Medulla oblongata (tissue), 1 donor: ENCODE data around the gene EID2B.

Experiments used
- DNase-seq: peaks from one replicate; pipeline ENCODE4 v3.0.0-alpha.2; 2015; ENCODE audit errors: extremely low spot score

The EID2B gene, protein sequence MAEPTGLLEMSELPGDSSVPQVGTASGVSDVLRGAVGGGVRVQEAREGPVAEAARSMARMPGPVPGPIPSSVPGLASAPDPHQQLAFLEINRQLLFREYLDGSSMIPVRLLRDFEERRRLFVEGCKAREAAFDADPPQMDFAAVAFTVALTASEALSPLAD

DNA sequence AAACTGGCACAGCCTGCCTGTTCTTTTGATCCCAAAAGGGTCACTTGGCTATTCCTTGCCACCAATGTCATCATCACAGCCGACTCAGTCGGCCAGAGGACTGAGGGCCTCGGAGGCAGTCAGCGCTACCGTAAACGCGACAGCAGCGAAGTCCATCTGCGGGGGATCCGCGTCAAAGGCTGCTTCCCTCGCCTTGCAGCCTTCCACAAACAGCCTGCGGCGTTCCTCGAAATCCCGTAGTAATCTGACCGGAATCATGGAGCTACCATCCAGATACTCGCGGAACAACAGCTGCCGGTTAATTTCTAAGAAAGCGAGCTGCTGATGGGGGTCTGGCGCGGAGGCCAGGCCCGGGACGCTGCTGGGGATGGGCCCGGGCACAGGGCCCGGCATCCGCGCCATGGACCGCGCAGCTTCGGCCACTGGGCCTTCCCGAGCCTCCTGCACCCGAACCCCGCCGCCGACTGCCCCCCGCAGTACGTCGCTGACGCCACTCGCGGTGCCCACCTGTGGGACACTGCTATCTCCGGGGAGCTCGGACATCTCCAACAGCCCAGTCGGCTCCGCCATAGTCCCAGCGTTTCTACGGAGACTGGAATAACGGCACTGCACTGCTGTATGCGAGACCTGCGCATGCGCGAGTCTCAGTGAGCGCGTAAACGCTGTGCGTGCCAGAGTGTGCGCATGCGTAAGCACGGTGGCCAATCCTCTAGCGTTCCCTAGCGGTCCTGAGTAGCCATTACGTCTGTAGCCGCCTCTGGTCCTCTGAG lies at the start of gene EID2B:
TSS of gene EID2B (minus strand) at position 620 of the 770 bp plus-strand sequence. CDS start at position 570, 50 bp downstream.
- peak; percentile 99 for DNase-seq

DNA sequence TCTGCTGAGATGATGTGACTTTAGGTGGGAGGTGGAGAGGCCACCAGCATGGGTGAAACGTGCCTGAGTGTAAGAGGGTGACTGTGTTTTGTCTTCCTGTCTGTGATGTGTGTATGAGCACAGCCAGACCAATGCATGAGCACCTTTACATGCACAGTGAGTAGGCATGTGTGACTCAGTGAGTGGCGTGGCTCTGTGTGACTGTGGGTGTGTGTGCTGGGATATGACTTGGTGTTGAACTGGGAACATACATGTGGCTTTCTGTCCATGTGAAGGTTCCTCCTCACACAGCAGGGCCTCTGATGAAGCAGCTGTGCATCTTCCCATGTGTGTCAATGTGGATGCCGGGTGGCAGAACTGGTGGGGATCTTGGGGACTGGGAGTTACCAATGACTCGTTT lies 49.8 kb upstream of the EID2B start:
- no peak for DNase-seq

DNA sequence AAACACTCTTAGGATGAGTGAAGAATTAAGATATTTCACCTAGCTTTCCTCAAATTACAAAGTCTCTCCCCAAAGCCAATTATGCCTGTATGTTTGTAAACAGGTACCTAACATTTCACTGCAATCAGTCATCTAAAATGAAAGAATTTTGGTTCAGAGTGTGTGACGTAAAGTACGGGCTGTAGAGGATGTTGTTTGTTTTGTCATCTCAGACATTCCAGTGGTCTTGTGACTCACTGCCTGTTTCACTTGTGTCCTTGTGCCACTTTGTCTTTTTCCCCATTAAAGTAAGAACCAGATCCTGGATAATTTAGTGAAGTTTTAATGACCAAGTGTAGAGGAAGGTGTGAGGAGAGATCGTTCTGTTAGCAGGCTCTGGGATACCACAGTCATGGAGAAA lies 36.0 kb upstream of the EID2B start:
- DNase-seq = no peak

DNA sequence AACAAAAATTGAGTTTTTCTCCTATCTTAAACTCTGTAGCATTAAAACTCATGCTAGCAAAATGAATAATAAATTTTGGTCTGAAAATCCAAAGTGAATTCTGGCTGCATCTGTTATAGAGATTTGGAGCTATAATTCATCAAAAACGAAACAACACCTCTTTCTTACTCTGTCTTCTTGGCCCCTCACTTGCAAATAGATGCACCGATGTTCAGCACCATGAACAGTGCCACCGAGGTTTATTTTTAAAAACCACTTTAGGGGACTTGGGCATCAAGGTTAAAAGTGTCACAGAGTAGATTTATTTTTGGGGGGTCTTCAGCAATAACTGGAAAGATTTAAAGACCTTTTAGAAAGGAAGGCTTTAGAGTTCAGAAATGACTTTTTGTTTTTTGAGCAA lies 33.4 kb upstream of the EID2B start:
- no peak for DNase-seq

- no peak for DNase-seq
Observed at GRCh38 chr19:39563408-39563807, 30.8 kb upstream of the EID2B start.

DNA sequence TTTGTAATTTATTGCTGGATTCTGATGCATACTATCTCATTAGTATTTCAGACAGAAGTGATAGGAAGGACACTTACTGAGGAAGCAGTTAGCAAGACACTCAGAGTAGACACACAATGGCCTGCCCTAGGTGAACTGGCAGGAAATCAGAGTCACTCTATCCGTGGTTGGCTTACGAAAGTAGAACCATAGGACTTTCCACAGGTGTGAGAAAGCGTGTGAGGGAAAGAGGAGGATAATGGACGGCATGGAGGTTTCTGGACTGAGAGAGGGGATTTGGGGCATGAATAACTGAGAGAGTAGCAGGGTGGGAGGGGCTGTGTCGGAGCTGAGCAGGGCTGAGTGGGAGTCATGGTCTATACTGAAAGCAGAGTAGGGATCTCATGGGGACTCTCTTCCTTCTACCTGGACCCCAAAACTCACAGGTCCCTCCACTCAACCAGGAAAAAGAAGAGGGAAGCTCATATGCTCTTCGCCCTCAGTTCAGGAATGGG lies 26.0 kb upstream of the EID2B start:
- no peak for DNase-seq

- DNase-seq = peak; percentile 41
Observed at GRCh38 chr19:39557811-39558623, 25.4 kb upstream of the EID2B start.

DNA sequence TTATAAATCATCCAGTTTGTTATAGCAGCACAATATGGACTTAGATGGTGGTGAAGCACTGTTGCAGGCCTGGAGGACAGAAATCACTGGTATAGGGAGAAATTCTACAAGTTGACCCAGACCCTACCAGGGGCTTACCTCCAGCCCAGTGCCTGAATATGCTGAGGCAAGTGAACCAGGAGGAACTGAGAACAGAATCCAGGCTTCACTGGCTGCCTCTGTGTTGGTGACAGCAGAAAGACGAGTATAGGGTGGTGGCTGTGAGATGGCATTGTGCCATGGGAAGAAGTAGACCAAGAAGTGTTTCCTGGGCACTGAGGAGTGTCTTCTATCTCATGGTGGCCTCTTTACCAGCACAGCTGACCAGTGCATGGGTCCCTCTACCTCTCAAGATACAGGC lies 23.2 kb upstream of the EID2B start:
- peak; percentile 42 for DNase-seq

GRCh38 chr19:39554701-39555311 lies 22.2 kb upstream of the EID2B start:
- DNase-seq = no peak

GRCh38 chr19:39553082-39553652 lies 20.5 kb upstream of the EID2B start:
- DNase-seq = no peak

DNA sequence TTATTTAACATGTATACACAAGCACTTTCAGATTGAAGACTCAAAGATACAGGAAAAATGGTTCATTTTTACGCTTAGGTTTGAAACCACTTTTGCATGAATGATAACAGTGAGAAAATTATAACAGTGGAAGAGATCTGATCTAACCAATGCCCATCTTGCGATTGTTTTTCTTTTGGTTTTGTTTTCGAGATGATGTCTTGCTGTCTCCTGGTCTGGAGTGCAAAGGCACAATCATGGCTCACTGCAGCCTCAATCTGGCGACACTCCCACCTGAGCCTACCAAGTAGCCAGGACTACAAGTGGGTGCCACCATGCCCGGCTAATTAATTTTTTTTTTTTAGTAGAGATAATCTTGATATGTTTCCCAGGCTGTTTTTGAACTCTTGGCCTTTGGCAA lies 17.5 kb upstream of the EID2B start:
- no peak for DNase-seq

- DNase-seq = no peak
Observed at GRCh38 chr19:39546599-39546998, 13.9 kb upstream of the EID2B start.

DNA sequence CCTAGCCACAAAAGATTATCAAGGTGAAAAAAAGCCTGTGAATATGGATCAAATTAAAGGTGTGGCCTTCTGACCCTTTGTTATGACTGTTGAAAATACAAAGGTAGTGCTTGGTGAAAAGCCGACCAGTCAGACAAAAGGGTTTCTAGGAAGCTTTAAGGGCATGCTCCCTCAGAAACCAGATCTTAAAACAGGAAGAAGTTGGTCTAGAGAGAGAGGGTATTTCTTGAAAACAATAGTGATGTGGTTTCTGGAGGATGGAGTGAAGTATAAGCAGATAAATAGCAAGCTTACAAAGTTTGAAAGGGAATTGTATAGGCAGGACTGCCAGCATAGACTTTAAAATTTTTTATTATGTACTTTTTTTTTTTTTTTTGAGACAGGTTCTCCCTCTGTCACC lies 12.3 kb upstream of the EID2B start:
- no peak for DNase-seq

DNA sequence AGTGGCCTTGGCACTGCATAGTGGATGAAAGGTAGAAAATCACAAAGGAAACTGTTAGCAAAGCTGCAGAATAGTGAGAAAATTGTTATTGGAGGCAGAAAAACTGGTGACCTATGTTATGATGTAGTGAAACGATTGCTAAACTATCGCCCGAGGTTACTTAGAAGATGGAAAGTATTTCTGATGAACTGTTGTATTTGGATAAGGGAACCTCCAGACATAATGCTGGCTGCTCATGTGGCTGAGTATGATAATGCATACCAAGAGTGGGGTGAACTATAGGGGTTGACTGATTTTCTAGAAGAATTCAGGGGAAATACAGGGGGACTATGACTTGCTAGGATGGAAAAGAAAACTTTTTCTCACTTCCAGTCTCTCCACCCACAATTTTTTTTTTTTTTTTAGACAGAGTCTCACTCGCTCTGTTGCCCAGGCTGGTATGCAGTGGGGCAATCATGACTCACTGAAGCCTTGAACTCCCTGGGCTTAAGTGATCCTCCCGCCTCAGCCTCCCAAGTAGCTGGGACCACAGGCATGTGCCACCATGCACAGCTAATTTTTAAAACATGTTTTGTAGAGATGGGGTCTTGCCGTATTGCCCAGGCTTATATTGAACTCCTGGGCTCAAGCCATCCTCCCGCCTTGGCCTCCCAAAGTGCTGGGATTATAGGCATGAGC lies 11.7 kb upstream of the EID2B start:
- no peak for DNase-seq

- no peak for DNase-seq
Observed at GRCh38 chr19:39543477-39543857, 10.8 kb upstream of the EID2B start.

DNA sequence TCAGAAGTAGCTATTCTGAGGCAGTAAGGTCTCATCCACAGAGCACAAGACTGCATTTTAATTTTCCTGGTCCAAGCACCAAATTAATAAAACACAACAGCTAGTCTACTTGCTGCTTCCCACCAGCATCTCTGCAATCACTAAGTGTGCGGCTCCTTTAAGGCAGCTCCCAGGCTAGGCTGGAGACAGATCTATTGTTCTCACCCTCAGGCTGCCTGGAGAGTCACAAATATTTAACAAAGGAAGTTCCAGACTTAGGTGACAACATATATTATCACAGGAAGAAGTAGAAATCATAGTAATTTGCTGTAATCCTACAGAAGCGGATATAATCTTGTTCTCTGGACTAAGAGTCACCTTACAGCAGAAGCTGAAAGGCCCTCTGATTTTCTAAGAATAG lies 9.6 kb upstream of the EID2B start:
- DNase-seq = peak; percentile 65

DNA sequence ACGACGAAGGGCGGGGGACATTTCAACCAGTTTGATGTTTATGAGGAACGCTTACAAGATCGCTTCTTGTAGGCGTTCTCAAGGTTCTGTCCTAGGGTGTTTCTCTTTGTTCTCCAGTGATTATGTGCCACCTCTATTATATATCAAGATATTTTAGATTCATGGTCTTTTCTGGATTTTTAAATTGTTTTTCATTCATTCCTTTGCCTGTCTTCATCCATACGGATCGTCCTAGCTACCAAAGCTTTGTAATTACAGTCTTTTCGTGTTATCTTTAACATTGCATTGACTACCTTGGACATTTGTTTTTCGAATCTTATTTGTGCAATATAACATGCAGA lies 7.7 kb upstream of the EID2B start:
- no peak for DNase-seq

DNA sequence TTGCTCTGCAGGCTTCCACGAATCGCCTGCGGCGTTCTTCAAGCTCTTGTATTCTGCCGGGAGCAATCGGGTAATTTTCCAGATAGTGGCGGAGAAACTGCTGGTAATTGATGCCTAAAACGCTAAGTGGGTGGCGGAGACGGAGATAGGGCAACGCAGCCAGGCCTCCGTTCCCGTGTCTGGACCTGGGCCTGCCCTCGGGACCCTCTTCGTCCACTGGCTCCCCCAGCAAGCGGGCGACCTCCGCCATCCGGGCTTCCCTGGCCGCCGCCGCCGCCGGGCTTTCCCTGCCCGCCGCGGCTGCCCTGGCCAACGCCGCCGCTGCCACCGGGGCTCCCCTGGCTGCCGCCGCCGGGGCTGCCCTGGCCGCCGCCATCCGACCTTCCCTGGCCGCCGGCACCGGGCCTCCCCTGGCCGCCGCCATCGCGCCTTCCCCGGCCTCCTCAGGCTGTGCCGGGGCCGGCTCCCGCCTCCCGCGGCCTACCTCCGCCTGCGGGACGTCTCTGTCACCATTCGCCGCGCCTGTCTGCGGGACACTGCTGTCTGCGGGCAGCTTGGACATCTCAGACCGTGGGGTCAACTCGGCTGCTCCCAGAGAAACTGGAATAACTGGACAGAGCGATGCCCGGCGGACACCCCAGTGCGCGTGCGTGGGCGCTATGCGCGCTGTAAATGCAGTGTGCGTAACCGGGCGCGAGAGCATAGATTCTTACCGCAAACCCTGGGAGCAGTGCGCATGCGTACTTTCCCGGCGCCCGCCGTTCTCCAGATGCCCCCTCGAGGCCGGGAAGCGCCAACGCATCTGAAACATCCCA lies 7.1 kb upstream of the EID2B start, which contains the start of gene EID2:
TSS of gene EID2 (minus strand) at position 644 of the 815 bp plus-strand sequence. CDS start at position 562, 82 bp downstream.
- peak; percentile 97 for DNase-seq

GRCh38 chr19:39539165-39539517 lies 6.5 kb upstream of the EID2B start:
- DNase-seq = no peak

DNA sequence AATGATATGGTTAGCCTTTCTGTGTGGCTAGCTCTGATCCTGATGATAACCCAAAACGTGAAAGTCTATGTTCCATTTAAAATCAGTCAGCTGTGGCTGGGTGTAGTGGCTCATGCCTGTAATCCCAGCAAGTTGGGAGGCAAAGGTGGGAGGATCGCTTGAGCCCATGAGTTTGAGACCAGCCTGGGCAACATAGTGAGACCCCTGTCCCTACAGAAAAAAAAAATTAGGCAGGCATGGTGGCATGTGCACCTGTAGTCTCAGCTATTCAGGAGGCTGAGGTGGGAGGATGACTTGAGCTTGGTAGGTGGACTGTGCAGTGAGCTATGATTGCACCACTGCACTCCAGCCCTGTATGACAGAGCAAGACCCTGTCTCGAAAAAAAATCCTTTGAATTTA lies 1.1 kb upstream of the EID2B start:
- DNase-seq = no peak
